ENCODE data around the gene DPP6. TPM values are rescaled to one million over a fixed set of nuclear protein-coding genes. Genes with fewer than 3 reads are reported as not detected.

Gene DPP6
- total and polyA plus RNA-seq, 4 experiments from 2014 or later, result not detected

DNA sequence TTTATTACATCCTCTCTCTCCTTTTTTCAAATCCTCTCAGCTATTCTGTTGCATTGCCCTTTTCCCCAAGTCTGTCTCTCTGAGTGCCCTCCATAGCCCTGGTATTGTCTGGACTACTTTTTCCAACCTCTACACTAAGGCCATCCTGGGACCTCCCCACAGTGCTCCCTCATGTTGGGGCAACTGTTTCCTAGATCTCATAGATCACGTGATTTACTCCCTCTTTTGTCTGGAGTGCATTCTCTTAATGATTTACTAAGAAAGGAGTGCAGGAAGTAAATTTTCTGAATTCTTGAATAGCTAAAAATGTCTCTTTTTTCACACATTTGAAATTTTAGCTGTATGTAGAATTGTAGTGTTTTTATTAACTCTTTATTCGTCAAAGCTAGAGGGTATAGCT, 733.7 kb downstream of the DPP6 start:
- no peak for DNase-seq
- no peaks in the 10 kb centered on the region for H3K4me1 ChIP-seq (ENCODE audit: insufficient read depth, low read length)
- H3K9me3 ChIP-seq (ENCODE audit: control insufficient read depth in 1 of 2, low read length in 2 of 2), result peaks cover 0 to 4% of the 10 kb centered on the region in 2 donors
- Mint-ChIP-seq H3K27me3 (peaks cover 7 to 8% of the 10 kb centered on the region in 2 donors), H3K4me1 (no peaks in the 10 kb centered on the region), H3K9me3 (peaks cover 3 to 43% (median 18%) of the 10 kb centered on the region in 8 donors), H3K36me3 (peaks cover 0 to 7% of the 10 kb centered on the region in 2 donors), H3K4me3 (no peak overlapping the region), H3K27ac (no peak overlapping the region)
- ChIA-PET POLR2A (ENCODE audit: partially characterized antibody) (no interaction called here), CTCF (ENCODE audit: partially characterized antibody) (no interaction called here)
- H3K27ac ChIP-seq (ENCODE audit: low read depth, low read length), result no peak overlapping the region
- H3K36me3 ChIP-seq (ENCODE audit: insufficient read depth, low read length), result no peaks in the 10 kb centered on the region
- intact Hi-C loops (cut with micrococcal nuclease), result no loop called here
- no peaks in the 10 kb centered on the region for H3K27me3 ChIP-seq (ENCODE audit: insufficient read depth, low read length)
- H3K4me3 ChIP-seq (ENCODE audit: low read length in 2 of 2), result no peak overlapping the region

DNA sequence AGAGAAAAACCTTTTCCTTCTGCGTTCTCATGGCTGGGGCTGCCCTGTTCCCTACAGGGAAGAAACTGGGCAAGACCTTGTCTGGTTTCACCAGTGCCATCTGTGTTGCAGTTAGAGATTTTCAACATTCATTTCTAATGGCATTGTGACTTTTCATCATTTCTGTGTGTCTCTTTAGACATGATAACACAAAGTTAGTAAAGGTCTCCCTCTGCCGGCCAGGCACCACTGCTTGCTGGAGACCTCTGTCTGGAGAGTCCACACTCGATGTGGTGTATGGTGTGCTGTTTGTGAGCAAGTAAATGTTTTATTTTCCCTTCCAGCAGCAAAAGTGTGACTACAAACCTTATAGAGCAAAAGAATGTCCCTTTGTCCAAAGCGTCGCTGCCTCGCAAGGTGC, 737.2 kb downstream of the DPP6 start:
- Histone ChIP-seq H3K36me3 (ENCODE audit: insufficient read depth, low read length) (no peaks in the 10 kb centered on the region), H3K9me3 (ENCODE audit: control insufficient read depth in 1 of 2, low read length in 2 of 2) (peaks cover 0 to 4% of the 10 kb centered on the region in 2 donors), H3K27ac (ENCODE audit: low read depth, low read length) (no peak overlapping the region), H3K4me1 (ENCODE audit: insufficient read depth, low read length) (no peaks in the 10 kb centered on the region), H3K4me3 (ENCODE audit: low read length in 2 of 2) (no peak overlapping the region), H3K27me3 (ENCODE audit: insufficient read depth, low read length) (no peaks in the 10 kb centered on the region)
- no peak overlapping the region for H3K4me3 Mint-ChIP-seq
- POLR2A ChIA-PET (ENCODE audit: partially characterized antibody), result no interaction called here
- intact Hi-C loops (cut with micrococcal nuclease), result no loop called here
- DNase-seq, result no peak
- peaks cover 7 to 11% of the 10 kb centered on the region in 2 donors for H3K27me3 Mint-ChIP-seq
- H3K4me1 Mint-ChIP-seq, result no peaks in the 10 kb centered on the region
- peaks cover 2 to 39% (median 18%) of the 10 kb centered on the region in 8 donors for H3K9me3 Mint-ChIP-seq
- CTCF ChIA-PET (ENCODE audit: partially characterized antibody), result no interaction called here
- no peak overlapping the region for H3K27ac Mint-ChIP-seq
- H3K36me3 Mint-ChIP-seq, result peaks cover 0 to 7% of the 10 kb centered on the region in 2 donors

DNA sequence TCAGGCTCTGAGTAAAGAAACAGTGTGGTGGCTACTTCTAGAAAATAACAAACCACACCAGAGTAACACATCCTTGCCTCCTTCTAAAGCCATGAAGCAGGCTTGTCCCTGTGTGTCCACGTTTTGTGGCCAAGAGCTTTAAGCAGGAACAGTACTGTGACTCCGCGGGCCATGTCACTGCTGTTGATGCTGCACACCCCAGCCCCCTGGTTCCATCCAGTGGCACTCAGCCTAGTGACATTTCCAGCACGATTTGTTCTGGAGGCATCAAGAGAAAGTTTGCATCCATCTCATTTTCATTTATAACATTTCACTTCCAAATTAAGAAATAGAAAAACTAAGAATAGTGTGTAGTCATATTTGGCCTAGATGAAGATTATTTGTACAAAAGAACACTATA, 739.4 kb downstream of the DPP6 start:
- Mint-ChIP-seq H3K36me3 (peaks cover 0 to 7% of the 10 kb centered on the region in 2 donors), H3K27me3 (peaks cover 14 to 15% of the 10 kb centered on the region in 2 donors), H3K9me3 (peaks cover 0 to 23% (median 11%) of the 10 kb centered on the region in 8 donors), H3K4me3 (no peak overlapping the region), H3K4me1 (no peaks in the 10 kb centered on the region), H3K27ac (no peak overlapping the region)
- ChIA-PET CTCF (ENCODE audit: partially characterized antibody) (no interaction called here), POLR2A (ENCODE audit: partially characterized antibody) (no interaction called here)
- DNase-seq, result no peak
- H3K9me3 ChIP-seq (ENCODE audit: control insufficient read depth in 1 of 2, low read length in 2 of 2), result no peaks in the 10 kb centered on the region
- H3K27me3 ChIP-seq (ENCODE audit: insufficient read depth, low read length), result no peaks in the 10 kb centered on the region
- no peak overlapping the region for H3K4me3 ChIP-seq (ENCODE audit: low read length in 2 of 2)
- no peaks in the 10 kb centered on the region for H3K36me3 ChIP-seq (ENCODE audit: insufficient read depth, low read length)
- intact Hi-C loops (cut with micrococcal nuclease), result no loop called here
- H3K4me1 ChIP-seq (ENCODE audit: insufficient read depth, low read length), result no peaks in the 10 kb centered on the region
- no peak overlapping the region for H3K27ac ChIP-seq (ENCODE audit: low read depth, low read length)

DNA sequence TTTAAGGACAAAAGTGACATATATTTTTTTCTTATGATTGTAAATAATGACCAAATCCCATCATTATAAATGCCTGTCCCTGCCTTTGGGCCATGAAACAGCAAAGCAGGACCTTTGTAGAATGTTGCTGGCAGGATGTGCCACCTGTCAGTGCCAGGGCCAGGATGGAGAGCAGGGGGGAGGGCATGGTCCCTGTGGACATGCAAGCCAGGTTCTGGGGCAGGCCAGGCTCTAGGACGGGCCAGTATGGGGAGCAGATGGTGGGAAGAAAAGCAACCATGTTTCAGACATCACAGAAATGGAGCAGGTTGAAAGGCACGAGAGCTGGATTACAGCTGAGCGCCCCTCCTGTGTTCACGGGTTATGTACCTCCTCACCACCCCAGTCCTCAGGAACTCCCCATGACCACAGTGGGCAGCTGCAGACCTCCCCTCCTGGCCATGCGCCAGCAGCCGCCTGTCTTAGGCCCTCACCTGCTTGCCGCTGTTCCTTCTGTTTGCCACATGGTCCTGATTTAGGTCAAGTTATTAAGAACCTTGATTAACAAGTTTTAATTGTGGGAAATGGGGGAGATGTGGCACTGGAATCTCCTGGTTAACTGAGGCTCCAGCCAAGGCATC, 740.3 kb downstream of the DPP6 start:
- DNase-seq, result no peak
- no peaks in the 10 kb centered on the region for H3K36me3 ChIP-seq (ENCODE audit: insufficient read depth, low read length)
- no peak overlapping the region for H3K27ac ChIP-seq (ENCODE audit: low read depth, low read length)
- no peak overlapping the region for H3K4me3 ChIP-seq (ENCODE audit: low read length in 2 of 2)
- POLR2A ChIA-PET (ENCODE audit: partially characterized antibody), result no interaction called here
- H3K4me1 ChIP-seq (ENCODE audit: insufficient read depth, low read length), result no peaks in the 10 kb centered on the region
- peaks cover 14 to 15% of the 10 kb centered on the region in 2 donors for H3K27me3 Mint-ChIP-seq
- H3K9me3 ChIP-seq (ENCODE audit: control insufficient read depth in 1 of 2, low read length in 2 of 2), result no peaks in the 10 kb centered on the region
- H3K27ac Mint-ChIP-seq, result no peak overlapping the region
- no peak overlapping the region for H3K4me3 Mint-ChIP-seq
- no peaks in the 10 kb centered on the region for H3K4me1 Mint-ChIP-seq
- CTCF ChIA-PET (ENCODE audit: partially characterized antibody), result no interaction called here
- H3K9me3 Mint-ChIP-seq, result peaks cover 0 to 16% (median 8%) of the 10 kb centered on the region in 8 donors
- intact Hi-C loops (cut with micrococcal nuclease), result no loop called here
- no peaks in the 10 kb centered on the region for H3K27me3 ChIP-seq (ENCODE audit: insufficient read depth, low read length)
- H3K36me3 Mint-ChIP-seq, result peaks cover 0 to 7% of the 10 kb centered on the region in 2 donors

DNA sequence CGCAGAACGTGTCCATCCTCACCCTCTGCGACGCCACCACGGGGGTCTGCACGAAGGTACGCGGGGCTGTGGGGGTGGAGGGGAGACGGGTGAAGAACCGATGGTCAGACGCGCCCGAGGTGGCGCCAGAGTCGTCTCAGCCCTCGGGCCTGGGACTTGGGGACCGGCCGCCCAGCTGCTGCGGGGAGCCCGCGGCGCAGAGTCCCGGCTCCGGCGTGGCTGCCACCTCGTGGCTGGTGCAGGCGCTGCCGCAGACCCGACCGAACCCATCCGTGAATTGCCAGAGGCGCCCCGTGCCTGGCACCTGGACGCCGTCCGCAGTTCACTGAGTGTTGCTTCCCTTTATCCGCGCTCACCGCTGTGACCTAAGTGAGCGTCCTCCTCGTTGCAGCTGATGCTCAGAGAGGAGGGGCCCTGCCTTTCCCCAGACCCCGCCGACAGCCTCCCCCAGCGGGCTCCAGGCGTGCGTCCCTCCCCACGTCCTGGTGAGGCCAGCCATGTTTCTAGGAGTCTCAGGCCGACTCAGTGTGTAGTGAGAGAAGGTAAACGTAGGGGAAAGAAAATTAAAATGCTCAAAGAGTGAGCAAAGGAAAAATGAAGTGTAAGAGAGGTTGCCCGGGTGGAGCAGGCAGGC, 742.1 kb downstream of the DPP6 start:
- Histone ChIP-seq H3K27ac (ENCODE audit: low read depth, low read length) (no peak overlapping the region), H3K4me3 (ENCODE audit: low read length in 2 of 2) (no peak overlapping the region), H3K36me3 (ENCODE audit: insufficient read depth, low read length) (no peaks in the 10 kb centered on the region), H3K27me3 (ENCODE audit: insufficient read depth, low read length) (no peaks in the 10 kb centered on the region), H3K4me1 (ENCODE audit: insufficient read depth, low read length) (no peaks in the 10 kb centered on the region), H3K9me3 (ENCODE audit: control insufficient read depth in 1 of 2, low read length in 2 of 2) (no peaks in the 10 kb centered on the region)
- no peaks in the 10 kb centered on the region for H3K4me1 Mint-ChIP-seq
- H3K27ac Mint-ChIP-seq, result no peak overlapping the region
- ChIA-PET POLR2A (ENCODE audit: partially characterized antibody) (no interaction called here), CTCF (ENCODE audit: partially characterized antibody) (no interaction called here)
- peaks cover 7 to 10% of the 10 kb centered on the region in 2 donors for H3K27me3 Mint-ChIP-seq
- peaks cover 0 to 3% (median under 1%) of the 10 kb centered on the region in 8 donors for H3K9me3 Mint-ChIP-seq
- no peak overlapping the region for H3K4me3 Mint-ChIP-seq
- no peak for DNase-seq
- no peaks in the 10 kb centered on the region for H3K36me3 Mint-ChIP-seq
- intact Hi-C loops (cut with micrococcal nuclease), result no loop called here

DNA sequence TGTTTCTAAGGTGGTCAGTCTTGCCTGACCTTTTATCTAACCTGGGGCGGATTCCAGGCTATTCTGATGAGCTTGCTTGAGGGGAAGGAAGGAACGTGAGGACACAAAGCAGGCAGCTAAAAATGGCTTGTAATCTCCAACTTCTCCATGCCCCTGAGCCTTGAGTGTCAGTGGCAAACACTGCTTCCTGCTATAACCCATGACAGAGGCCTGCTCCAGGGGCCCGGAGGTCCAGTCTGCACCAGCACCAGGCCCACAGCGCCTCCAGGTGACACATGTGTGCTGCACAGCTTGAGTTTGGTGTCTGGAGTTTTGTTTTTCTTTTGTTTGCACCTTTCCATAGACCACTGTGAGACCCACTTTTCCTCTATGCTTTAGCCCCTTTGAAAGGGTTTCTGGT, 742.8 kb downstream of the DPP6 start:
- no peaks in the 10 kb centered on the region for H3K4me1 Mint-ChIP-seq
- H3K36me3 ChIP-seq (ENCODE audit: insufficient read depth, low read length), result no peaks in the 10 kb centered on the region
- no peaks in the 10 kb centered on the region for H3K4me1 ChIP-seq (ENCODE audit: insufficient read depth, low read length)
- no peaks in the 10 kb centered on the region for H3K9me3 ChIP-seq (ENCODE audit: control insufficient read depth in 1 of 2, low read length in 2 of 2)
- H3K4me3 Mint-ChIP-seq, result no peak overlapping the region
- H3K27ac Mint-ChIP-seq, result no peak overlapping the region
- no peaks in the 10 kb centered on the region for H3K36me3 Mint-ChIP-seq
- no peak overlapping the region for H3K27ac ChIP-seq (ENCODE audit: low read depth, low read length)
- H3K4me3 ChIP-seq (ENCODE audit: low read length in 2 of 2), result no peak overlapping the region
- peaks cover 7 to 10% of the 10 kb centered on the region in 2 donors for H3K27me3 Mint-ChIP-seq
- H3K27me3 ChIP-seq (ENCODE audit: insufficient read depth, low read length), result no peaks in the 10 kb centered on the region
- CTCF ChIA-PET (ENCODE audit: partially characterized antibody), result no interaction called here
- H3K9me3 Mint-ChIP-seq, result peaks cover 0 to 1% (median 0%) of the 10 kb centered on the region in 8 donors
- DNase-seq, result no peak
- POLR2A ChIA-PET (ENCODE audit: partially characterized antibody), result no interaction called here
- intact Hi-C loops (cut with micrococcal nuclease), result no loop called here

DNA sequence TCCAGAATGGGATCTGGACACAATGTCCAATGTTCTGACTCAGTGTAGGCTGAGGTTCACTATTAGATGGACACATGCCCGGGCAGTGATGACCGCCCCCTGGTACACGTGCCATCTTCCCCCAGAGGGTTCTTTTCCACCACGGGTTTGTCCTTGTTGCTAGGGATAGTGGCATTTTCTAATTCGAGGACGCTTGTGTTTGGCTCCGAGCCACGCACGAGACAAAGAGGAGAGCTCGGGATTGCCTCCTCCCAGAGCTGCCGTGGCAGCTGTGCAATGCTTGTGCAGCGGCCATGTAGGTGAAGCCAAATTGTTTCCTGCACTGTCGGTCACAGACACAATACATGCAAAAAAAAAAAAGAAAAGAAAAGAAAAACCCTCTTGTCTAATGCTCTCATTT, 743.2 kb downstream of the DPP6 start:
- Mint-ChIP-seq H3K27me3 (peaks cover 7 to 8% of the 10 kb centered on the region in 2 donors), H3K27ac (no peak overlapping the region), H3K9me3 (peaks cover 0 to 1% (median 0%) of the 10 kb centered on the region in 8 donors), H3K36me3 (no peaks in the 10 kb centered on the region), H3K4me3 (no peak overlapping the region), H3K4me1 (no peaks in the 10 kb centered on the region)
- ChIA-PET CTCF (ENCODE audit: partially characterized antibody) (interaction anchor here (0.6 kb wide), 1 partner anchor 1758 kb away, joined by 3 read pairs; no protein-coding TSS in a partner anchor), POLR2A (ENCODE audit: partially characterized antibody) (no interaction called here)
- no peak overlapping the region for H3K4me3 ChIP-seq (ENCODE audit: low read length in 2 of 2)
- no peaks in the 10 kb centered on the region for H3K36me3 ChIP-seq (ENCODE audit: insufficient read depth, low read length)
- no peak for DNase-seq
- no peaks in the 10 kb centered on the region for H3K9me3 ChIP-seq (ENCODE audit: control insufficient read depth in 1 of 2, low read length in 2 of 2)
- no peaks in the 10 kb centered on the region for H3K27me3 ChIP-seq (ENCODE audit: insufficient read depth, low read length)
- intact Hi-C loops (cut with micrococcal nuclease), result no loop called here
- no peak overlapping the region for H3K27ac ChIP-seq (ENCODE audit: low read depth, low read length)
- H3K4me1 ChIP-seq (ENCODE audit: insufficient read depth, low read length), result no peaks in the 10 kb centered on the region

All from CD4-positive, alpha-beta memory T cell (primary cell).